PC-9 (cell line): ENCODE data around the gene PSMB7.

ENCODE experiments used
- CTCF ChIP-seq: fragments of 200-600 bp; sonication (generic); conservative IDR thresholded peaks from 2 replicates; pipeline ENCODE4 v1.6.1; 2017; ENCODE audit warnings: mixed run types, antibody characterized with exemption, mild to moderate bottlenecking, moderate library complexity
- EZH2 ChIP-seq: fragments of 200-600 bp; sonication (generic); IDR thresholded peaks from 2 replicates; pipeline ENCODE4 v1.8.0; 2017; ENCODE audit warnings: antibody characterized with exemption, low read depth

DNA sequence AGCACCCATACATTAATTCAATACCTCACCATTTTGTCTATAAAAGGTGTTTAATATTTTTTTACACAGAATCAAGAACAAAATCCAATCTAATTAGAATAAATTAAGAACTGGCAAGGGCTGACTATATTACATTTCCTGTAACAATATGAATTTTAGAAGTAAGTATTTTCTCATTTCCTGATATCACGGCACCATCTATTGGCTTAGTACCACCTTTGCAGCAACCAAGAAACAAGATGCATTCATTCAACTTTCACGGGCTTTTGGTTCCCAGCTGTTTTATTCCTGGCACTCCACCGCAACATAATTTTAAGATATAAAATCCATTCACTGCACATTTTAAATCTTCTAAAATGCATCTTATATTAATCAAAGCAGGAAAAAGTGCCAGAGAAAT, 20.6 kb downstream of the PSMB7 start:
- no peak; the same call in 1 of the 2 replicates for TF ChIP-seq CTCF
- TF ChIP-seq EZH2 = no peak
